ENCODE data around the gene HSBP1.

DNA sequence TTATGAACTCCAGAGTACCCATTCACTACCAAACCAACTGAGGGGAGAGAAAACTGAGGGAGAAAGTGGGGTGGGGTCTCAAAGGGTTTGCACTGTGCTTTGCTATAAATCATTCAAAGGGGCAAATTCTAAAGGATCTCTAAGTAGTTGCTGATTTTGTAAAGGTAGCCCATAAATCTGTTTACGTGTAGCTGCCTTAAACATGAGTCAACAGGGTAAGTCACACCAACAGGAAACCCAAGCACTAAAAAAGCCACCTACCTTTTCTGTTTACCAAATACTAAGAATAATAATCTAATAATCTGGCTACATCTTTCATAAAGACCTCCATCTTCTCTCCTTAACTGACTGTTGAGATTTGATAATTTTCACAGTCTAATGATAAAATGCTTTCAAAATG lies 8.4 kb upstream of the HSBP1 start:
- TF ChIP-seq CTCF (IDR thresholded peaks at IDR 0.05) = no peak
- TF ChIP-seq, protein P1, sequence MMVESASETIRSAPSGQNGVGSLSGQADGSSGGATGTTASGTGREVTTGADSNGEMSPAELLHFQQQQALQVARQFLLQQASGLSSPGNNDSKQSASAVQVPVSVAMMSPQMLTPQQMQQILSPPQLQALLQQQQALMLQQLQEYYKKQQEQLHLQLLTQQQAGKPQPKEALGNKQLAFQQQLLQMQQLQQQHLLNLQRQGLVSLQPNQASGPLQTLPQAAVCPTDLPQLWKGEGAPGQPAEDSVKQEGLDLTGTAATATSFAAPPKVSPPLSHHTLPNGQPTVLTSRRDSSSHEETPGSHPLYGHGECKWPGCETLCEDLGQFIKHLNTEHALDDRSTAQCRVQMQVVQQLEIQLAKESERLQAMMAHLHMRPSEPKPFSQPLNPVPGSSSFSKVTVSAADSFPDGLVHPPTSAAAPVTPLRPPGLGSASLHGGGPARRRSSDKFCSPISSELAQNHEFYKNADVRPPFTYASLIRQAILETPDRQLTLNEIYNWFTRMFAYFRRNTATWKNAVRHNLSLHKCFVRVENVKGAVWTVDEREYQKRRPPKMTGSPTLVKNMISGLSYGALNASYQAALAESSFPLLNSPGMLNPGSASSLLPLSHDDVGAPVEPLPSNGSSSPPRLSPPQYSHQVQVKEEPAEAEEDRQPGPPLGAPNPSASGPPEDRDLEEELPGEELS (CRISPR knock-in tag; IDR thresholded peaks at IDR 0.05) = no peak
- no peak for TF ChIP-seq E2F1 (CRISPR knock-in tag; IDR thresholded peaks at IDR 0.05)
- TF ChIP-seq, protein P2, sequence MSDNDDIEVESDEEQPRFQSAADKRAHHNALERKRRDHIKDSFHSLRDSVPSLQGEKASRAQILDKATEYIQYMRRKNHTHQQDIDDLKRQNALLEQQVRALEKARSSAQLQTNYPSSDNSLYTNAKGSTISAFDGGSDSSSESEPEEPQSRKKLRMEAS (CRISPR knock-in tag; IDR thresholded peaks at IDR 0.05) = no peak
- TF ChIP-seq SMAD3 (CRISPR knock-in tag; IDR thresholded peaks at IDR 0.05; ENCODE audit: borderline replicate concordance) = no peak
- TF ChIP-seq HMGA2 (CRISPR knock-in tag; IDR thresholded peaks at IDR 0.05) = no peak
- no peak for TF ChIP-seq ZNF512 (CRISPR knock-in tag; IDR thresholded peaks at IDR 0.05; ENCODE audit: borderline replicate concordance)
- no peak for TF ChIP-seq ZBTB21 (CRISPR knock-in tag; IDR thresholded peaks at IDR 0.05; ENCODE audit: borderline replicate concordance)
- TF ChIP-seq, protein P3, sequence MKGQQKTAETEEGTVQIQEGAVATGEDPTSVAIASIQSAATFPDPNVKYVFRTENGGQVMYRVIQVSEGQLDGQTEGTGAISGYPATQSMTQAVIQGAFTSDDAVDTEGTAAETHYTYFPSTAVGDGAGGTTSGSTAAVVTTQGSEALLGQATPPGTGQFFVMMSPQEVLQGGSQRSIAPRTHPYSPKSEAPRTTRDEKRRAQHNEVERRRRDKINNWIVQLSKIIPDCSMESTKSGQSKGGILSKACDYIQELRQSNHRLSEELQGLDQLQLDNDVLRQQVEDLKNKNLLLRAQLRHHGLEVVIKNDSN (CRISPR knock-in tag; IDR thresholded peaks at IDR 0.05) = no peak

All from WTC11 (cell line).